HG03280 (cell line): ENCODE measurements around the gene GIPC3.

Experiments used
- ATAC-seq: cut with Tn5 transposase; IDR thresholded peaks from one replicate; pipeline ENCODE4 v1.9.1; 2021; ENCODE audit warnings: mild to moderate bottlenecking, moderate library complexity; ENCODE audit not compliant: unreplicated experiment

GIPC3 gene

DNA sequence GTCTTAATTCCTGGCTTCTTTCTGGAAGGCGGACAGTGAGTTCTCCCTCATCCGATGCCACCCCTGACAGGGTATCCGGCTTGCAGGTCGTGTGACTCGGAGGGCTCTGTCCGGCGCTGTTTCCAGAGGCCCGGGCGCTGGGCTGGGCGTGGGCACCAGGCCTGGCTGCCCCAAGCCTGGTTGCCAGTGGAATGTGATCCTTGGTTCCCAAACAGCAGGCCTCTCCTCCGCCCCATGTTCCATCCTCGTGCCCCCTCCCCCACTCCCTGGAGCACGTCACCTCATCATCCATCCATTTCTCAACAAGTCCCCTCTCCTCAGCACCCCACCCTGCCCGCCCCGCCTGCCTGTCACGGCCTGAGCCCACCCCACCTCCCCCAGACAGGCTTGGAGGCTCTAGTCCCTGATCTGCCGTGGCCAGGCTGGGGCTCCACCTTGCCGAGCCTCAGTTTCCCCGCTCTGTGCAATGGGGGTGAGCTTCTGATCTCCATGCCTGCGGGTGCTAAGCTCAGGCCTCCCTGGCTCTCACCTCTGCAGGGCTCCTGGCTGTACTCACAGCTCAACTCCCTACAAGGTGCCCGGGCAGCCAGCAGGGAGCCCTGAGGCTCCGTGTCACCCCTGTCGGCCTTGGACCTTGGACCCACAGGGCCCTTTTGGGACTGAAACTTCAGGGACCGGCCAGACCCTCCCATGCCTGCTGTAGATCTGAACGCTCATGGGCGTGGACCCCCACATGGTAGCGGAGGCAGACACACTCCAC, 19.1 kb downstream of the GIPC3 start:
- ATAC-seq: no peak

DNA sequence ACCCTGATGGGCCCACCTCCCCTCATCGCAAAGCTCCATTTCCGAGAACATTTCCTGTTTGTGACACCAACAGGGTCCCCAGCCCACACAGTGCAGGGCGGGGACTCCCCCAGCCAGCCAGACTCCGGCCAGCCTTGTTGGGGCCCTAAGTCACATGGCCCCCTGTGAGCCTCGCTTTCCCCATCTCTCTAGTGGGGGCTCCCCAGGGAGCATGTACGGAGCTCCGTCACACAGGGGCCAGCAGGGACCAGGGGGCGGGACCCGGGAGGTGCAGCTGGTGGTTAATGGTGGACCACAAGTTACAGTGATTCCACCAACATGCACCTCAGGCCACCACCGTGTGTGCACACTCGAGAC, 19.7 kb downstream of the GIPC3 start:
- ATAC-seq: no peak

DNA sequence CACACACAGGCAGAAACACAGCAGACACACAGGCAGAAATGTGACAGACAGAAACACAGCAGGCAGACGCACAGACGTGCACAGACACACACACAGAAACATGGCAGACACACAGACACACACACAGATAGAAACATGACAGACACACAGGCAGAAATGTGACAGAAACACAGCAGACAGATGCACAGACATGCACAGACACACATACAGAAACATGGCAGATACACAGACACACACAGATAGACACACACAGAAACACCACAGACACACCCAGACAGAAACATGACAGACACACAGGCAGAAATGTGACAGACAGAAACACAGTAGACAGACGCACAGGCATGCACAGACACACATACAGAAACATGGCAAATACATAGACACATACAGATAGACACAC, 20.1 kb downstream of the GIPC3 start:
- no peak for ATAC-seq

DNA sequence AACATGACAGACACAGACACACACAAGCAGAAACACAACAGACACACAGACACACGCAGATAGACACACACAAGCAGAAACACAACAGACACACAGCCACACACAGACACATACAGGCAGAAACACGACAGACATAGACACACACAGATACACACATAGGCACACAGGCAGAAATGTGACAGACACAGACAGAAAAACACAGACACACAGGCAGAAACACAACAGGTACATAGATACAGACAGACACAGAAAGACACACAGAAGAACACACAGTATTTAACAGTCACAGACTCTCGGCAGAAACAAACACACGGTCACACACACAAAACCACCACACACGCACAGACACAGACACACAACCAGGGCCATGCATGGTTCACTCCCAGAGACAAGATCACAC, 20.5 kb downstream of the GIPC3 start:
- ATAC-seq: no peak

DNA sequence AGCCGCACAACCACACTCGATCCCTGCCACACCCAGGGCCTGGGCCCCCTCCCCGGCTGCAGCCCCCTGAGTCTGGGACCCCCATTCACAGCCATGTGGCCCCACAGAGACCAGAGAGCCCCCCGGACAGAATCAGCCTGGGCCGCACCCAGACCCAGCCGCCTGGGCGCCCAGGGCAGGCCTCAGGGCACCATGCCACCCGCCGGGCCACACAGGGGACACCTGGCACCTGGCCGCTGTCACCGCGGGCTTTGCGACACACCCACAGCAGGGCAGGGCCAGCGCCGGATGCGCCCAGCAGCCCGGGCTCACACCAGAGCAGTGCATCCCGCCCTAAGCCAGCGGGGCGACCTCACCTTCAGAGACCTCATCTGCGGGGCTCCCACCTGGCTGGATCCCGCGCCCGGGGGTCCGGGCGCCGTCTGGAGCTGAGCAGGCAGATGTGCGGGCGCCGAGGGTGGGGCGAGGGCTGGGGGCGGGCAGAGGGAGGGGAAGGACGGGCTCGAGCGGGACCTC, 21.0 kb downstream of the GIPC3 start:
- no peak for ATAC-seq

DNA sequence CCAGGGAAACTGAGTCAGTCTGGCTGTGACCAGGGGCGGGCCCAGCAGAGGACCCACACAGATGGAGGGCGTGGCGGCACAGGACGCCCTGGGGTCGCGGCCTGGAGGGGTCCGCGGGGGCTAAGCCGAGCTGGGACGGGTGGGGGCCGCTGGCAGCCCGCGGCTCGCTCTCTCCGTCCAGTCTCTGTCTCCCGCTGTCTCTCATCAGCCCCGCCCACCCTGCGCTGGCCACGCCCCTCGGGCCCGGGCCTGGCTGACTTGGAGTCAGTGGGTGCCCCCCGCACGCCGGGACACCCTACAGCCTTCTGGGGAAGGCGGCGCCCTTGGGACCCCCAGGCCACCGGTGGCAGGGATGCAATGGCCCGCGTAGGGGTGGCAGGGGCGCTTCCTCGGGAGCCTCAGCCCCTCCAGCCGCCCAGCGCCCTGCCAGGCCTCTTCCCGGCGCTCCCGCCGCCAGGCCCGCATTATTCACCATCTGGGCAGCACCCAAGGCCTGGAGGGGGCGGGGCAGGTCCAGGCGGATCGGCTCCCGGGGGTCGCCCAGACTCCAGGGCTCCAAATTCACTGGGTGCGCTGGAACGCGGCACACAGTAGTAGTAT, 21.5 kb downstream of the GIPC3 start, which contains the start of gene TBXA2R:
TBXA2R (minus strand) TSS at position 186 of the 600 bp plus-strand sequence. CDS start 6,241 bp downstream, outside the sequence.
- ATAC-seq: no peak

DNA sequence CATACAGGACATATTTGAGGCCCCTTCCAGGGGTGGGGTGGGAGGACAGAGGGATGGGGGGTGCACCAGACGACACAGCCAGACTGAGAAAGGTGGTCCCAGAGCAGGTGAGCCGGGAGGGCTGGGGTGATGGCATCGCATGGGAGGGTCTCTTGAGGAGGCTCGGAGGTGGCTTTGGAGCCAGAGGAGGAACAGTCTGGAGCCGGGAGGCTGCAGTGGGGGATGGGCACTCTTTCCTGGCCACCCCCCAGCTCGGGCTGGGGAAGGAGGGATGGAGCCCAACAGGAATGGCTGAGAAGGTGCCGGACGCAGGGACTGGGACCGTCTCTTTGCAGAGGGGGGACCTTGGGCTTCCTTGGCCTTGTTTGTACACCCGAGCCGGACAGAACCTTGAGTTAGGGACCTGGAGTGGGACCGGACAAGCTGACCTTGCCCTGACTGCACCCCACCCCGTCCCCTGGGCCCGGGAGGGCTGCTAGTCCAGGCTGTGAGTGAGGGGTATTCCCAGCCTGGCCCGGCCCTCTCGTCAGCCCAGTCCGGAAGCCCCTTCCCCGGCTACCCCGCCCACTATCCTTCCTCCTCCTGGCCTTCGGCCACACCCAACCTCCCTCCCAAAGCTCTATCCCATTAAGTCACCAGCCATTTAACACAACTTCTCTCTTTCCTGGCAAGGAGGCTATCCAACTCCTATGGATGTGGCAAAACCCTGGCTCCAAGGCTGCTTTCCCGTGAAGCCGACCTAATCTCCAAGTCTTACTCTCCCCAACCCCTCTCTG, 22.2 kb downstream of the GIPC3 start:
- ATAC-seq: no peak

DNA sequence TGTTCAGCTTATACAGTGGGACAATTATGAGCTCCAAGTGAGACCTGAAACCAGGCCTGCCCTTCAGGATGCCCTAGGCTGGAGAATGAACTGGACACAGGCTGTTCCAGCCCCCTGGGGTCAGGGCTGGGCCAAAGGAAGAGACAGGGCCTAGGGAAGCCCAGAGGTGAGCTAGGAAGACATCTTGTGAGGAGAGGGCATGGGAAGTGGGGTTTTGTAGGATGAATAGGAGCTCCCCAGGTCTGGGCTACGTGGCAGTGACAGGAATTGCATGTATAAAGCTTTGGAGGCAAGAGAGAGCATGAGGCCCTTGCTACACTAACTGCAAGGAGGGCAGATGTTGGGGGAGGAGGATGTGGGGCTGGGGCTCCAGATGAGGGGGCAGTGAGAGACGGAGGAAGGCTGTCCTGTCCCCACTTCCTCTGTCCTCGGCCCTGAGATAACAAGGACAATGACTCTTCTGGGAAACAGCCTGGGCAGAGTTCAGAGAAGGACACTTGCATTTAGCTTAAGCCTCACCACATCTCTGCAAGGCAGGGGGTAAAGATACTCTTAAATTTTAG, 22.9 kb downstream of the GIPC3 start:
- no peak for ATAC-seq

DNA sequence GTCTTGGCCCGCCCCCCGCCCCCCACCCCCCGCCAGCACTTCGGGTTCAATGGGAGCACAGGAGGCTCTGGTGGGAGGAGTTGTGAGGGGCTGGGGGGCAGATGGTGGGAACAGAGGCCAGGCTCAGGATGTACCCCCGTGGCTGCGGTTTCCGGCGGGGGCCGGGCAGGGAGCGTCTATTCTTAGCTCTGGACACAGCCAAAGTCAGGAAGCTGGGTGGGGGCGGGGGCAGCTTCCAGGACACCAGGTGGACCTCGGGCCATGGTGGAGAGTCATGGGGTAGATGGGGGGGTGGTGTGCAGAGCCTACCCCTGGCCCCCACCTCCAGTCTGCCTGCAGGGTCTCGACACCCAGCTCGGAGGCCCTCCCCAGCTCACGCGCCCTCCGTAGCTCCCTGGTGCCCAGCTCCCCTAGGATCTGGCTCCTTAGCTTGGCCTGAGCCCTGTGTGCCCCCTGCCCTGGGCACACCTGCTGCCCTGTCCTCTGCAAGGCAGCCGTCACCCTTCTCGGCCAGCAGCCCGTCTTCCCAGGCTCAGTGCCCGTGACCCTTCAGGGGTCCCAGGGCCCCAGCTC, 23.6 kb downstream of the GIPC3 start:
- ATAC-seq: no peak

DNA sequence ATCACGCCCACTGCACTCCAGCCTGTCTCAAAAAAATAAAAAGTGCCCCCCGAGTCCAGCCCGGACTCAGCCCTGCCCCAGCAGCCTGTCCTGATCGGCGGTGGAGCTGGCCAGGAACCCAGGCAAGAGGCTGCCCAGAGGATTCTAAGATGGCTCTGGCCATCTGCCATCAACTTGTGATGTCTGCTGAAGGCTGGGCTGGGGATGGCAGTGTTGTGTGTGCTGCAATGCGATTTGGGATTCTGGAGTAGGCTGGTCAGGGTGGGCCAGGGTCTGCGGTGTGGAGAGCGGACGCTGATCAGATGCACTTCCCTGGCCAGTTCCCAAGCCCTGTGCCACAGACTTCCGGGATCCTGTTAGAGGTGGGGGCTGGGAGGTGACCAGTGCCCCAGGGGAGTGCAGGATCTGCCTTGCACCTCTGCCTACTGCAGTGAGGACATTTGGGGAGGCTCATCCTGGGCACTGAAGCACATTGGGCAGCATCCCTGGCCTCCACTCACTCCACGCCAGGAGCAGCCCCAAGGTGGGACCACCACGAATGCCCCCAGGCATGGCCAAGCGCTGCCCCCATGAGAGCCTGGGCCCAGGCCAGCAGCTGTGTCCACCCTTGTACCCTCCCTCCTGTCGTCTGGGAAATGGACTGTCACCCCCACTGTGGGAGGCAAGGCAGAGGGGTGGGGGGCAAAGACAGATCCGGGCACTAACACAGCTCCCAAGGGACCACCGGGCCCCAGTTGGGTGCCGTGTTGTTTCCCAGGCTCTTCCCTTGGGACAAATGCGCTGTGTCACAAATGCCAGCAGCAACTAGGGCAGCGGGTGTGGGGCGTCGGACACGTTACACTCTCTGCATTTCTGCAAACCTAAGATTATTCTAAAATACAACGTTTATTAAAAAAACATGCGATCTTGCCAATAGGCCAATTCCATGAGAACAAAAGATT, 24.8 kb downstream of the GIPC3 start:
- no peak for ATAC-seq

DNA sequence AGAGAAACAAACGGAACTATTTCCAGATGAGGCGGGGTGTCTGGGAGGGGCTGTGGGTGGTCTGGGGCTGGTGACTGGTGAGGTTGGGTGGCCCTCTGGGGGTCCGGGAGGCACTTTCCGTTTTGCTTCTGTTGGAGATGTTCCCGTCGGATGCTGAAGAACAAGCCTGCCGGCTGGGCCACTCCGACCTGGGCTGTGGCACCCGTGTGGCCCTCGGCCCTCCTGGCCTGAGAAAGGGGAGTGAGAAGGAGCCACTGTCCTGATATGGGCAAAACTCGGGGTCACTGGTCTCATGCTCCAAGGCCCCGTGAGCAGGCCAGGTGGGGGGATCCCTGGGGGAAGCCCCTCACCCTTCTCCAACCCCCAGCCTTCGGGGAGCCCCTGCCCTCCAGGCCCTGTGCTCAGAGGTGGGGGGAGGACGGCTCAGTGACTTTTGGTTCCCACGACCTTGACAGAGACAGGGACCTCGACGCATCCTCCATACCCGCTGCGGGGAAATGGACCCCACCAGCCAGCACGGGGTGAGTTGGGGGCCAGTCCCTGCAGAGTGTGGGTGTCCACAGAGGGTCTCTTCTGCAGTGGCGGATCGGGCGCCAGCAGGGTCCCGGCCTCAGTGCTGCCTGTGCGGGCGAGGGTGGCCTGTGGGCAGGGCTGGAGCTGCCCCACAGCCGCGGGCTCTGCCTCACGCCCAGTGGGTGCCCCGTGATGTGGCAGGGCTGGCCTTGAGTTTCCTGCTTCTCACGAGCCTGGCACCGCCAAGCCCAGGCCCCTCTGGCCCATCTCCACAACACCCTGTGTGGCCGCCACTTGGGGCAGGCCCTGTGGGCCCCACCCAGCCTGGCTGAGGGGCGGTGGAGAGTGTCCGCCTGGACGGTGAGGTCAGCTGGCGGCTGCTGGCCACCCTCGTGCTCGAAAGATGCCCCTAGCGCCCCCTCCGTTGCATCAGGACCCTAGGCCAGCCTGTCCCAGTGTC, 25.8 kb downstream of the GIPC3 start:
- ATAC-seq: no peak

DNA sequence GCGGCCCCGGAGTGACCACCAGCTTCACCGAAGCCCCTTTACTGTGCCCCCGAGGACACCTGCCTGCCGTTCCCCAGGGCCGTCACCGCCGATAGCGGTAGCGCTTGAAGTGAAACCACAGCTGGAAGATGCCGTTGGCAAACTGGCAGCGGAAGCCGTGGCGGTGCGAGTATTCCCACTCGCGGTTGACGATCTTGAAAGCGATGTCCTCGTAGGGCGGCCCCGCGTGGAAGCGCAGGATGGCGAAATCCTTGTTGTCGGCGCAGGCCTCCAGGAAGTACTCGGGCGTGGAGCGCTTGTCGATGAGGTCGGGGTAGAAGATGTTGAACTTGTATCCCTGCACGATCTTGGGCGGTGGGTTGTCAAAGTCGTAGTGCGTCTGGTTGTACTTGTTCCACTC, 26.6 kb downstream of the GIPC3 start:
- ATAC-seq: no peak

DNA sequence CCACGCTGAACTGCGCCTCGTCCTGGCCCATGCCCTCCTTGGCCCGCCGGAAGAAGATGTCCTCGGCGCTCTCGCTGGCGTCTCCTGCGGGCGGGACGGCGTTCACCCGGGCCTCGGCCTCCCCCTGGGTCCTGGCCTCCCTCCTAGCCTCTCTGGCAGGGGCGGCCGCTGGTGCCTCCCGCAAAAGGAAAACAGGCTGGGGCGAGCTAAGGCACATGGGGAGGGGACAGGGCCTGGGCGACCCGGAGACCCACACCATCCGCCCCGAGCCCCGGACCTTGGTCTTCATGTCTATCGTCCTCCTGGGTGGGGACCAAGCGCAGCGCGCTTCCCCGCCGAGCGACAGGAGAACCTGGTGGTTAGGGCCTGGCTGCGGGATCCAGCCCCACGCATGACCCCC, 27.1 kb downstream of the GIPC3 start:
- no peak for ATAC-seq

DNA sequence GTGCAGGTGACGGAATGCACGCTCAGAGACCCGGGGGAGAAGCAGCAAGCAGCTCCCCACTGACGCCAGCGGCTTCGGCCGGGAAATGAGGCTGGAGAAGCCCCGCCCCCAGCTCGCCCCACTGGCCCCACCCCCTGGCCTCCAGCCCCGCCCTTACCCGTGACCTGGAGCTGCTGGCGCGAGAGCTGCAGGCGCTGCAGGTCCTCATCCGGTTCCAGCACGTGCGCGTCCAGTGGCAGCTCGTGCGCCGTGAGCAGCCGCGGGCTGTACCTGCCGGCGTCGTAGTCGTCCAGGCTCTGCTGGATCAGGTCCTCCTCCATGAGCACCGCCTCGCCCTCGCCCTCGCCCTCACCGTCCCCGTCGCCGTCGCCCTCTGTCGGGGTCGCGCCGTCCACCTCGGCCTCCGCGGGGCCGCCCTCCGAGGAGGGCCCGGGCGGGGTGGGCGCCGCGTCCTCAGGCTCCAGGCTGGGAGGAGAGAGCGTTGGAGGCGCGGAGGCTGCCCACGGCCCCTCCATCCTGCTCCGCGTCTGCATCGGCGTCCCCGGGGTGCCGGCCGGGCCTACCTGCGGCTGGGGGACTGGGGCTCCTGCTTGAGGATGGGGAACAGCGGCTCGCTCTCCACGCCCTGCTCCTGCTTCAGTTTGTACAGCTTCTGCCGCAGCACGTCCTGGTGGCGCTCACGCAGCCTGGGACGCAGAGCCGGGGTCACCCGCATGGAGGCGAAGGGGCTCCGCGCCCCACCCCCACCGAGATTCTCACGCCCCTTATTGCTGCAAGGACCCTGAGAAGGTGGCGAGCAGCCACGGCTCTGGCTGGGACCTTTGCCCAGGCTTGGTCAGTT, 27.8 kb downstream of the GIPC3 start:
- ATAC-seq: no peak

DNA sequence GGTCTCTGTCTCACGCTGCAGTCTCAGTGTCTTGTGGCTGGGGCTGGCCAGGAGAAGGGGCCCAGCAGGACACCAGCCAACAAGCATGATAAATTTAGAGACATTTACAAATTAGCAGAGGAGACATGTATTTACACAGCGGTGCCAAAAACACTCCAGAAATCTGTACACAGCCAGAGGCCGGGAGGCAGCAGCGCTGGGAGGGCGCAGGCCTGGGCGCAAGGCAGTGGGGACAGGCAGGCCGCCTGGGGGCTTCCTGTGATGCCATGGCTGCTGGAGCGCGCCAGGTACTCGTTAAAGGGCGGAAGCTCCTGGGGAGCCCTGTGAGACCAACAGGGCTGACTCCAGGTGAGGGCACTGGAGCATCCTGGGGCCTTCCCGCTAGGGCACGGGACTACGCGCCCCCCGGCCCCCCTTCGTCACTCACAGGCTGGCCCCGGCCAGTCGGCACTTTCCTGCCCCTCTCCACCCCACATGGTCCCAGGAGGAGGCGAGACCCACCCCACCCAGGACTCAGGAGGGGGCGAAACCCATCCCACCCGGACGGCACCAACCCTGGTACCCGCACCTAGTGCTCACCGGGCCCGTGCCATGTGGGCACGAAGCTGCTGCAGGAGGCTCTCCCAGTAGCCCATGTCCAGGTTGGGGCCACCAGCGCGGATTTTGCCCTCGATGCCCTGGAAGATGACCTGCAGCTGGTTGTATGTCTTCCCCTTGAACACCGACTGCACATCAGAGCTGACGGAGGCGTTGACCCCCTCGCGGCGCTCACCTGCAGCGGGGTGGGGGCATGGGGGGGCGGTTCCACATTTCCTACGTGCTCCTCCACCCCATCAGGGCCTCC, 28.8 kb downstream of the GIPC3 start:
- no peak for ATAC-seq

DNA sequence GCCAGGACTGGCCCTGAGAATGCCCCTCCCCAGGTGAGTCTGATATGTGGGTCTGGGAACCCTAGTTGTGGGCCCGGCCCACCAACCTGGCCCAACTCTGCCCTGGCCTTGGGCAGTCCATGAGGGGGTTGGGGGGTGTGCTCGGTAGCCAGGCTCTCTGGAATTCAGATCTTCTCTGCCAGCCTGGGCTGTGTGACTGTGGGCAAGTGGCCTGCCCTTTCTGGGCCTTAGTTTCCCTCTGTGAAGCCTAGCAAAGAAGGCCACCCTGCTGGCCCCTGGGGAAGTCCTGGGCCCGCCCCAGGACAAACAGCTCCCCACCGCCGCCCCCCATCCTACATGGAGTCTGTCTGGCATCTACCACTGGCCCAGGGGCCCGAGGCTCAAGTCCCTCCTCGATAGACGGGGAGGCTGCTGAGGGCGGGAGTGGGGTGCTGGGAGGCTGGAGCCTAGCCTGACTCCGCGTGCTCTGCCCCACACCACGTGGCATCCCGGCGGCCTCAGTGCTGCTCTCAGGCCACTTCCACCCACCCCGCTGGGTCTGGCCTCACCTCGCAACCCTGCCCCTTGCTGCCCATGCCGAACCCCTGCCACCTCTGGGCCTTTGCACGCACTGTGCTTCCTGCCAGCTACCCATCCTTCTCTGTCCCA, 29.7 kb downstream of the GIPC3 start:
- ATAC-seq: no peak
